ENCODE data around the gene DTNB. TPM values are rescaled to one million over a fixed set of nuclear protein-coding genes. Genes with fewer than 3 reads are reported as not detected.
"Not testable (repeated sequence)": the region's sequence is repeated elsewhere in the genome, so short reads cannot be mapped to it uniquely, and the experiment has no call there.

The DTNB gene
- total and polyA plus RNA-seq, 7 donors: 2.4 to 7.8 (median 4.8) TPM

DNA sequence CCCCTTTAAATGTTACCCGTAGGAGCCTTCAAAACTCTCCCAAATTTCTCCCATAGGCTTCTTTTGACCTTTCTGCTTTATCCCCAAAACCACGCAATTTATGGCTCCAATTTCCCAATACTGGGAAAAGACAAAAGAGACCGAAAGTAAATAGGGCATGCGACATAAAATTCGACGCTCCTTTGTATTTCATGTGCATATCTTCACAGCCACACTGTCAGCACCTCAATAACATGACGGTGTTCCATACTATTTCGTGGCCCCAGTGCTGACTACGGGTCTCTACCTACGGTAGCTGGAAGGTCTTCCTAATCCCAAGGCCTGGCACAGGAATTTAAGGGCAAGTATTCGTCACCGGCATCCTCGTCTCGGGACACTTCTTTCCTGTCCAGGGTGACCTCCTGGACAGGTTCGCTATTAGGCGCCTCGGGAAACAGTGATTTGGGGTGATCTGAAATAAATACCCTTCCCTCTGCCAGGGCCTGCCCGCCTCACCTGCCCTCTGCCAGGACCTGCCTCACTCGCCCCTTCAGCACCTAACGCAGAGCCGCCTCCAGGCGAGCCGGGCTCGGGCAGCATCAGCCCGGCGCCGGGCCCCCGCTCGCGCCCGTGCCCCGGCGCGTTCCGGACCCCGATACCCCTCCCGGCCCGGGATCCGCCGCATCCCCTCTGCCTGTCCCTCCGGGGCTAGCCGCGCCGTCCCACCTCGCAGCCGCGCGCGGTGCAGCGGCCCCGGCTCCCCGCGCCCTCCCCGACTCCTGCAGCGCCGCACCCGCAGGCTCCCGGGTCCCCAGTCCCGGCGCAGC lies 680 bp downstream of the DTNB start:
- Histone ChIP-seq H3K27ac (peak overlapping the region; percentile 84 to 92 (median 90)), H3K9me3 (no peaks in the 10 kb centered on the region), H3K27me3 (no peaks in the 10 kb centered on the region), H3K4me1 (peaks cover 2 to 19% (median 12%) of the 10 kb centered on the region in 4 donors), H3K4me3 (peak overlapping the region; percentile 62 to 94 (median 83)), H3K36me3 (no peaks in the 10 kb centered on the region)
- 1 to 3% methylated on average over 60 of the region's 60 CpGs for WGBS, 2 donors
- intact Hi-C loops (cut with DNase I): loop anchor here (2.0 kb wide), 1 partner anchor 206 kb away; the partner anchor contains the start of gene ASXL2
- DNase-seq: peak; percentile 80
- TF ChIP-seq POLR2AphosphoS5 (IDR thresholded peaks at IDR 0.05) (no peak), POLR2A (IDR thresholded peaks at IDR 0.05) (no peak), EP300 (IDR thresholded peaks at IDR 0.05) (no peak)
- TF ChIP-seq, protein P1, sequence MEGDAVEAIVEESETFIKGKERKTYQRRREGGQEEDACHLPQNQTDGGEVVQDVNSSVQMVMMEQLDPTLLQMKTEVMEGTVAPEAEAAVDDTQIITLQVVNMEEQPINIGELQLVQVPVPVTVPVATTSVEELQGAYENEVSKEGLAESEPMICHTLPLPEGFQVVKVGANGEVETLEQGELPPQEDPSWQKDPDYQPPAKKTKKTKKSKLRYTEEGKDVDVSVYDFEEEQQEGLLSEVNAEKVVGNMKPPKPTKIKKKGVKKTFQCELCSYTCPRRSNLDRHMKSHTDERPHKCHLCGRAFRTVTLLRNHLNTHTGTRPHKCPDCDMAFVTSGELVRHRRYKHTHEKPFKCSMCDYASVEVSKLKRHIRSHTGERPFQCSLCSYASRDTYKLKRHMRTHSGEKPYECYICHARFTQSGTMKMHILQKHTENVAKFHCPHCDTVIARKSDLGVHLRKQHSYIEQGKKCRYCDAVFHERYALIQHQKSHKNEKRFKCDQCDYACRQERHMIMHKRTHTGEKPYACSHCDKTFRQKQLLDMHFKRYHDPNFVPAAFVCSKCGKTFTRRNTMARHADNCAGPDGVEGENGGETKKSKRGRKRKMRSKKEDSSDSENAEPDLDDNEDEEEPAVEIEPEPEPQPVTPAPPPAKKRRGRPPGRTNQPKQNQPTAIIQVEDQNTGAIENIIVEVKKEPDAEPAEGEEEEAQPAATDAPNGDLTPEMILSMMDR (IDR thresholded peaks at IDR 0.05): no peak

- 92 to 95% methylated on average over 2 of the region's 2 CpGs for WGBS, 2 donors
- Histone ChIP-seq H3K4me1 (peaks cover 2 to 19% (median 12%) of the 10 kb centered on the region in 4 donors), H3K27me3 (no peaks in the 10 kb centered on the region), H3K4me3 (no peak overlapping the region), H3K36me3 (no peaks in the 10 kb centered on the region), H3K9me3 (no peaks in the 10 kb centered on the region), H3K27ac (no peak overlapping the region)
- no peak for DNase-seq
- TF ChIP-seq POLR2AphosphoS5 (IDR thresholded peaks at IDR 0.05): no peak
- no peak for TF ChIP-seq POLR2A (IDR thresholded peaks at IDR 0.05)
- TF ChIP-seq, protein P1 (IDR thresholded peaks at IDR 0.05): no peak
- TF ChIP-seq EP300 (IDR thresholded peaks at IDR 0.05): no peak
- intact Hi-C loops (cut with DNase I): loop anchor here (2.0 kb wide), 1 partner anchor 207 kb away; the partner anchor contains the start of gene ASXL2
Measured at GRCh38 chr2:25671622-25672021, 1.8 kb downstream of the DTNB start.

GRCh38 chr2:25669520-25669919 lies 3.9 kb downstream of the DTNB start:
- Histone ChIP-seq H3K27me3 (no peaks in the 10 kb centered on the region), H3K4me1 (peaks cover 2 to 19% (median 13%) of the 10 kb centered on the region in 4 donors), H3K36me3 (no peaks in the 10 kb centered on the region), H3K27ac (no peak overlapping the region), H3K4me3 (no peak overlapping the region), H3K9me3 (no peaks in the 10 kb centered on the region)
- intact Hi-C loops (cut with DNase I): loop anchor here (10.0 kb wide), 1 partner anchor 305 kb away; no protein-coding TSS in a partner anchor
- WGBS, 2 donors: 93 to 96% methylated on average over 7 of the region's 7 CpGs
- TF ChIP-seq, protein P1 (IDR thresholded peaks at IDR 0.05): no peak
- TF ChIP-seq EP300 (IDR thresholded peaks at IDR 0.05): no peak
- TF ChIP-seq POLR2AphosphoS5 (IDR thresholded peaks at IDR 0.05): no peak
- no peak for TF ChIP-seq POLR2A (IDR thresholded peaks at IDR 0.05)
- DNase-seq: no peak

DNA sequence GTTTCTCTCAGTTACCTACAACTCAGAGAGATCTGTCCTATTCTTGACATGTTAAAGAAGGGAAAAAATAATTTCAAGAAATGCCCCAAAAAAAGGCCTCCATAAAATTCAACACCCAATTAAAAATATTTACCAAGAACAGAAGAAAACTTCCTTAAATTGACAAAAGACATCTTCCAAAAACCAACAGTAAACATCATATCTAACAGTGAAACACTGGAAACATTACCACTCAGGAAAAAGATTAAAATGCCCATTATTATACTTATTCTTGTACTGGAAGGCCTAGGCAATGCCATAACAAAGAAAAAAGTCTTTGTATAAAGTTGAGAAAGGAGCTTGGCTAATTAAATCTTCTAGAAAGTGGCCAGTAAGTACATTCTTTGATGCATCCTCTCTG lies 7.2 kb downstream of the DTNB start:
- intact Hi-C loops (cut with DNase I): loop anchor here (10.0 kb wide), 1 partner anchor 301 kb away; no protein-coding TSS in a partner anchor

GRCh38 chr2:25665429-25665828 lies 7.9 kb downstream of the DTNB start:
- intact Hi-C loops (cut with DNase I): loop anchor here (2.0 to 10.0 kb wide), 2 partner anchors 59 to 301 kb away; no protein-coding TSS in a partner anchor
- not testable (repeated sequence) for DNase-seq, H3K4me1 ChIP-seq, H3K36me3 ChIP-seq, H3K4me3 ChIP-seq, H3K27ac ChIP-seq, H3K27me3 ChIP-seq, H3K9me3 ChIP-seq
- WGBS, 2 donors: 80 to 92% methylated on average over 3 of the region's 3 CpGs

More for the DNA sequence above, 7.2 kb downstream of the DTNB start:
- Histone ChIP-seq H3K4me3 (no peak overlapping the region), H3K9me3 (no peaks in the 10 kb centered on the region), H3K27ac (no peak overlapping the region), H3K36me3 (no peaks in the 10 kb centered on the region), H3K27me3 (no peaks in the 10 kb centered on the region), H3K4me1 (peaks cover 0 to 3% (median 0%) of the 10 kb centered on the region in 4 donors)
- no peak for DNase-seq
- TF ChIP-seq EP300 (IDR thresholded peaks at IDR 0.05): no peak
- TF ChIP-seq, protein P1 (IDR thresholded peaks at IDR 0.05): no peak
